Gastrocnemius medialis (tissue), 4 donors: ENCODE data around the gene LSP1. TPM values are rescaled to one million over a fixed set of nuclear protein-coding genes. Genes with fewer than 3 reads are reported as not detected.

ENCODE experiments used
- ATAC-seq, 2 donors: fragments of 150-250 bp; one replicate each; pipeline ENCODE4 v1.9.1; 2016
- DNase-seq, 2 donors: peaks; one replicate each; pipeline ENCODE4 v3.0.0-alpha.2; 2019
- H3K27ac ChIP-seq, 4 donors: fragments of 200-600 bp; sonication (generic); 1 replicate in 1 of 4; 2 replicates in 3 of 4; pipeline ENCODE4 v1.5.1; 2016 to 2018; ENCODE audit warnings: mild to moderate bottlenecking in 2 of 4, moderate library complexity in 1 of 4
- H3K27me3 ChIP-seq, 3 donors: fragments of 200-600 bp; sonication (generic) in 2 of 3; 1 replicate in 1 of 3; 2 replicates in 2 of 3; pipeline versions ENCODE4 v1.5.1 to v1.6.0; 2016 to 2019; ENCODE audit warnings: mild to moderate bottlenecking in 1 of 3, moderate library complexity in 1 of 3
- H3K36me3 ChIP-seq, 2 donors: fragments of 200-600 bp; sonication (generic) in 1 of 2; one replicate each; pipeline ENCODE4 v1.5.1; 2017 to 2018
- H3K4me1 ChIP-seq, 2 donors: fragments of 200-600 bp; sonication (generic) in 1 of 2; one replicate each; pipeline ENCODE4 v1.5.1; 2016 to 2017; ENCODE audit warnings: mild to moderate bottlenecking in 2 of 2
- H3K4me3 ChIP-seq, 4 donors: fragments of 200-600 bp; sonication (generic) in 3 of 4; 1 replicate in 1 of 4; 2 replicates in 3 of 4; pipeline ENCODE4 v1.5.1; 2016 to 2019; ENCODE audit warnings: mild to moderate bottlenecking in 2 of 4
- H3K9me3 ChIP-seq, 3 donors: fragments of 200-600 bp; sonication (generic) in 2 of 3; 1 replicate in 1 of 3; 2 replicates in 2 of 3; pipeline ENCODE4 v1.5.1; 2016 to 2019
- CTCF ChIP-seq, 5 experiments: fragments of 450-650 bp in 3 of 5; fragments of 200-600 bp in 2 of 5; sonication (generic) in 2 of 5; IDR thresholded peaks in 4 of 5; conservative IDR thresholded peaks in 1 of 5; 1 replicate in 4 of 5; 2 replicates in 1 of 5; pipeline ENCODE4 v1.5.1; 2016 to 2019; ENCODE audit warnings: antibody characterized with exemption in 5 of 5, mild to moderate bottlenecking in 3 of 5, moderate library complexity in 3 of 5
- POLR2A ChIP-seq, 2 donors: fragments of 450-650 bp; IDR thresholded peaks; one replicate each; pipeline ENCODE4 v1.6.1; 2017; ENCODE audit warnings: antibody characterized with exemption in 2 of 2, mild to moderate bottlenecking in 2 of 2, moderate library complexity in 2 of 2
- in situ Hi-C, 4 donors: fragments of 200-750 bp; cut with MboI; loops; one replicate each; pipeline versions ENCODE4 v1.15.0 to v1.8.0; 2017; ENCODE audit warnings: low sequenced_read_pairs in 4 of 4
- intact Hi-C: fragments of 100-400 bp; cut with DNase I; formaldehyde crosslinking; loops from one replicate; pipeline ENCODE4 v1.15.1; 2023; ENCODE audit warnings: low total_unique reads
- total RNA-seq, 4 donors: library from RNA; depleted of rRNA; stranded (reverse); fragments of >200 nt; gene quantifications; one replicate each; pipeline versions ENCODE4 v1.1.0 to v1.2.3, GENCODE V29; 2016

Gene LSP1
- total RNA-seq, 4 donors from 2014 or later = 3.0 to 13.5 (median 5.5) TPM

GRCh38 chr11:1870326-1870696 is 17.4 kb downstream of the LSP1 start:
- H3K27me3 ChIP-seq = peaks cover 31 to 64% (median 58%) of the 10 kb centered on the region in 3 donors
- DNase-seq (no peak), ATAC-seq (peak in 1 of 2 donors; percentile 6)
- intact Hi-C loops (no loop called here), in situ Hi-C loops (no loop called here)
- no peak for TF ChIP-seq CTCF (IDR thresholded peaks at IDR 0.05 in 4 of 5, conservative IDR thresholded peaks at IDR 0.05 in 1 of 5)
- TF ChIP-seq POLR2A (IDR thresholded peaks at IDR 0.05) = no peak
- peak overlapping the region in 3 of 4 donors; percentile 21 to 37 (median 36) for H3K4me3 ChIP-seq
- no peaks in the 10 kb centered on the region for H3K36me3 ChIP-seq
- H3K4me1 ChIP-seq = peaks cover 5 to 16% of the 10 kb centered on the region in 2 donors
- no peaks in the 10 kb centered on the region for H3K9me3 ChIP-seq
- H3K27ac ChIP-seq = peak overlapping the region; percentile 58 to 73 (median 69)

GRCh38 chr11:1870721-1871466 is 18.0 kb downstream of the LSP1 start:
- intact Hi-C loops = no loop called here
- in situ Hi-C loops = no loop called here
- Histone ChIP-seq H3K36me3 (no peaks in the 10 kb centered on the region), H3K4me3 (peak overlapping the region; percentile 21 to 37 (median 32)), H3K4me1 (peaks cover 5 to 16% of the 10 kb centered on the region in 2 donors), H3K27ac (peak overlapping the region; percentile 58 to 73 (median 69)), H3K9me3 (no peaks in the 10 kb centered on the region), H3K27me3 (peaks cover 34 to 67% (median 63%) of the 10 kb centered on the region in 3 donors)
- ATAC-seq = peak in 1 of 2 donors; percentile 38
- TF ChIP-seq POLR2A (IDR thresholded peaks at IDR 0.05) (no peak), CTCF (IDR thresholded peaks at IDR 0.05 in 4 of 5, conservative IDR thresholded peaks at IDR 0.05 in 1 of 5) (no peak)
- DNase-seq = no peak

GRCh38 chr11:1871531-1871930 is 18.6 kb downstream of the LSP1 start:
- intact Hi-C loops = no loop called here
- ATAC-seq = no peak
- H3K36me3 ChIP-seq = no peaks in the 10 kb centered on the region
- peaks cover 5 to 22% of the 10 kb centered on the region in 2 donors for H3K4me1 ChIP-seq
- peak overlapping the region in 3 of 4 donors; percentile 17 to 37 (median 21) for H3K4me3 ChIP-seq
- H3K27ac ChIP-seq = peak overlapping the region; percentile 58 to 73 (median 69)
- H3K9me3 ChIP-seq = no peaks in the 10 kb centered on the region
- peaks cover 34 to 67% (median 63%) of the 10 kb centered on the region in 3 donors for H3K27me3 ChIP-seq
- DNase-seq = no peak
- in situ Hi-C loops = no loop called here
- TF ChIP-seq POLR2A (IDR thresholded peaks at IDR 0.05) = no peak

GRCh38 chr11:1872267-1872985 is 19.5 kb downstream of the LSP1 start:
- H3K4me3 ChIP-seq = peak overlapping the region in 1 of 4 donors; percentile 37
- peaks cover 5 to 27% of the 10 kb centered on the region in 2 donors for H3K4me1 ChIP-seq
- intact Hi-C loops = no loop called here
- TF ChIP-seq CTCF (IDR thresholded peaks at IDR 0.05 in 4 of 5, conservative IDR thresholded peaks at IDR 0.05 in 1 of 5) (no peak), POLR2A (IDR thresholded peaks at IDR 0.05) (no peak)
- peak in 1 of 2 donors; percentile 10 for DNase-seq
- ATAC-seq = no peak
- peaks cover 34 to 67% (median 63%) of the 10 kb centered on the region in 3 donors for H3K27me3 ChIP-seq
- no peaks in the 10 kb centered on the region for H3K9me3 ChIP-seq
- peak overlapping the region; percentile 58 to 73 (median 66) for H3K27ac ChIP-seq
- in situ Hi-C loops = no loop called here
- H3K36me3 ChIP-seq = no peaks in the 10 kb centered on the region
